D721Med (cell line): ENCODE results near the gene SUN5.

Source experiments
- DNase-seq: peaks from one replicate; pipeline ENCODE4 v3.0.0; 2011; ENCODE audit warnings: low spot score; ENCODE audit not compliant: insufficient read length
- FAIRE-seq: peaks from 2 replicates; lab custom pipeline; 2011; peaks lifted over from hg19 to GRCh38; lab: Jason Lieb, UNC
- TF ChIP-seq, protein P1 (sequence below): IDR thresholded peaks from 2 replicates; pipeline ENCODE4 v1.5.1; 2012; ENCODE audit warnings: mild to moderate bottlenecking, control low read depth; ENCODE audit not compliant: insufficient read depth; ENCODE audit errors: missing control alignments

Gene SUN5

DNA sequence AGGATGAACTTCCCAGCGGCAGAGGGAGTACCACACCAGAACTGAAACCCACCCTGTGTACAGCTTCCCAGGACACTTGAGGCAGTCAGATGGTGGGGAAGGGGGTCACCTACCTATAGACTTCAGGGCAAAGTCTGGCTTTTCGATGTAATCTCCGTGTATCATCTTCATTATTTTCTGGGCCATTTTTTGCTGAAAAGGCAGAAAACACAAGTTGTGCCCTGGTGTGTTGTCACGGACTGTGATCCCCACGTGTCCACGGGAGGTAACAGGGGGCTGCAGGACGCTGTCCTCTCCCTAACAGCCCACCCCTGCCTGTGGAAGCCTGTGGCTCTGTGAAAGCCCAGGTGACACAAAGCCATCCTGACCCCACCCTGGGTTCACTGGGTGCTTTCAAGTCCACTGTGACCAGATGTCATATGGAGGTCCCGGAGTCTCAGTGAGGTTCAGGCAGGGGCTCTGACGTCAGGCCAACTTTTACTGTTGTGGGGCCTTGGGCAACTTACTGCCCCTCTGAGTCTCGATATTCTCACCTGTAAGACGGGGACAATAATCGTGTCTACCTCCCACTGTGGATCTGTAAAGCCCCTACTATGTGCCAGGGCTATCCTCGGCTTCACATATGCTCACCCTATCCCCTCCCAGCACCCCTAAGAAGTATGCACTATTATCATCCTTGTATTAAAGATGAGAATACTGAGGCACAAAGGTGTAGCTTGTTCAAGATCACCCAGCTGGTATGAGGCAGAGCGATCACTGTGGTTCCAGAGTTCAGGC lies 14.5 kb downstream of the SUN5 start:
- no peak for FAIRE-seq

DNA sequence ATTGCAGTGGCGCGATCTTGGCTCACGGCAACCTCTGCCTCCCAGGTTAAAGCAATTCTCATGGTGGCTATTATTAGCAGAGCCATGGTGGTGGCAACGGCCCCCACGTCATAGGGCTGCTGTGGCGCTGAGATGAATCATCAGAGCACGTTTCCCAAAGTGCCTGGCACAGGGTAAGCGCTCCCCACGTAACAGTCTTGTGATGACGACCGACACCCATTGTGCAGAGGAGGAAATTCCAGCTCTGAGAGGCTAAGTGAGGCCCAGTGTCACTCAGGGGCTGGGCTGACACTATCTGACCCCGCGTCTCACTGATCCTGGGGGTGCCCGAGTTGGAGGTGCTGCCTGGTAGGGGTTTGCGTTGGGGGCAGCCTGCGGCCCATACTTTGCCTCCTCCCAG lies 16.2 kb downstream of the SUN5 start:
- no peak for DNase-seq
- TF ChIP-seq, protein P1, sequence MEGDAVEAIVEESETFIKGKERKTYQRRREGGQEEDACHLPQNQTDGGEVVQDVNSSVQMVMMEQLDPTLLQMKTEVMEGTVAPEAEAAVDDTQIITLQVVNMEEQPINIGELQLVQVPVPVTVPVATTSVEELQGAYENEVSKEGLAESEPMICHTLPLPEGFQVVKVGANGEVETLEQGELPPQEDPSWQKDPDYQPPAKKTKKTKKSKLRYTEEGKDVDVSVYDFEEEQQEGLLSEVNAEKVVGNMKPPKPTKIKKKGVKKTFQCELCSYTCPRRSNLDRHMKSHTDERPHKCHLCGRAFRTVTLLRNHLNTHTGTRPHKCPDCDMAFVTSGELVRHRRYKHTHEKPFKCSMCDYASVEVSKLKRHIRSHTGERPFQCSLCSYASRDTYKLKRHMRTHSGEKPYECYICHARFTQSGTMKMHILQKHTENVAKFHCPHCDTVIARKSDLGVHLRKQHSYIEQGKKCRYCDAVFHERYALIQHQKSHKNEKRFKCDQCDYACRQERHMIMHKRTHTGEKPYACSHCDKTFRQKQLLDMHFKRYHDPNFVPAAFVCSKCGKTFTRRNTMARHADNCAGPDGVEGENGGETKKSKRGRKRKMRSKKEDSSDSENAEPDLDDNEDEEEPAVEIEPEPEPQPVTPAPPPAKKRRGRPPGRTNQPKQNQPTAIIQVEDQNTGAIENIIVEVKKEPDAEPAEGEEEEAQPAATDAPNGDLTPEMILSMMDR: no peak
- FAIRE-seq: no peak

More for the DNA sequence above, 14.5 kb downstream of the SUN5 start:
- DNase-seq: no peak
- TF ChIP-seq, protein P1: no peak

DNA sequence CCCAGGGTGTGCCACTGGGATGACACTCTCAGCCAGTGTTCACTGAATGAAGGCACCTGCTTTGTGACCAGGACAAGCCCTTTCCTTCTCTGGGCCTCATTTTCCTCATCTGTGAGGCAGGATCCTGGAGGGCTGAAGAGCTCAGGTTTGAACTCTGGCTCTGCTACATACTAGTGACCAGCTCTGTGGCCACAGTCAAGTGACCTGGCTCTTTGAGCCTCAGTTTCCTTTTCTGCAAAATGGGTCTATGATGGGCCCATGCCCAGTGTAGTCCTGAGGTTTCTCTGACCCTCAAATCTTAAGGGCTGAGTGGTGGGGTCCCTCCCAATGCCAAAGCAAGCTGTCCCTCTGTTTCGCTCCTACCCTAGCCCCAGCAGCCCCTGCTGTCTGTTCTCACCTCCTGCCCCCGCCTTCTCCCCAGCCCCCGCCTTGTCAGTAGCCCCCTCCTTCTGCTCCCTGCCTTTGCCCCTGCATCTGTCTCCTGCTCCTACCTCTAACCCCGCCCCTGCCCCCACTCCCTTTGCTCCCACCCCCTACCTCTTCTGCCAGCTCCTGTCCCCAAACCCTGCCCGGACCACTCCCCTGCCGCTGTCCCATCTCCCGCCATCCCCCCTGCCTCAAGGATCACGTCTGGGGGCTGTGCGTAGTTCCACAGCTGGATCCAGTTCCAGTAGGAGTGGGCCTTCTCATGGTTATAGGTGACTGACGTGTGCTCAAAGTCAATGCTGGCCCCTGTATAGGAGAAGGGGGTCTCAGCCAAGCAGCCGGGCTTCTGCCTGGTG lies 17.0 kb downstream of the SUN5 start:
- no peak for FAIRE-seq
- no peak for DNase-seq
- TF ChIP-seq, protein P1: no peak

DNA sequence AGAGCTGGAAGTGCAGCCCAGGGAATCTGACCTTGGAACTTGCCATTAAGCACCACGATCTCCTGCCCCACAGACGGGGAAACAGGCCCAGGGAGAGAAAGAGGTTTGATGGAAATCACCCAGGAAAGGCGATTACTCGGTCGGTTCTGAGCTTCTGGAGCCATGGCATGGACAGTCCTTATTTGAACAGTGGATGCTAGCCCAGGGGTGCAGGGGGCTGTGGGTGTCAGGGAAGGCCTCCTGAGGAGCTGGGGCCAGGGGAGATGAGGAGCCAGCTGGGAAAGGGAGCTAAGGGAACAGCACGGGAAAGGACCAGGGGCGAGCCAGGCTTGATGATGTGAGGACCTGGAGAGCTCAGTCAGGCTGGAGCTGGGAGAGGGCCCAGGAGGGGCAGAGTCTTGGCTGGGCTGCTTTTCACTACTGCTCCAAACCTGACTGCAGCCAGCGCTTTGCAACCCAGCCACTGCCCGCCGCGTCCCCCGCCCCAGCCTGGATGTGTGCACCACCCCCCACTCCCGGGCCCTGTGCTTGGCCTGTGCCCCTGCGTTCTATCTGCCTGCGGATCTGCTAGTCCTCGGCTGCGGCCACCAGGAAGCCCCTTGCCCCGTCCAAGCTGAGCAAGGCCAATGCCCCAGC lies 17.8 kb downstream of the SUN5 start:
- TF ChIP-seq, protein P1: no peak
- no peak for FAIRE-seq

DNA sequence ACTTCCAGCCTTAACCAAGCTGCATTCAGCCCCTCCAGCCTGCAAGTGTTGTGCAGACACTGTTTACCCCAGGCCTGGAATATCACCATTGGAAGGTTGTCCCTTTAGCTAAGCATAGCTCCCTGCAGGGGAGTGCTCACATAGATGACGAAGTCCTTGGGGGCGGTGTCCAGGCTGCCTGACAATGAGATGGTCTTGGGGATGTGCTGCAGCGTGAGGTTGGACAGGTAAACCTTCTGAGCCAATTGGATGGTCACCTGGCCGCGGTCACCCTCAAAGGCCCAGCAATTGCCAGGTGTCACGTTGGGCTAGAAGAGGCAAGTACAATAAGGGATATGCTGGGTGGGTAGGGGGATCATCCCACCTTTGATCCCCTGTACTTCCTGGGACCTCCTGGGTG lies 18.6 kb downstream of the SUN5 start:
- no peak for DNase-seq
- TF ChIP-seq, protein P1: no peak
- no peak for FAIRE-seq

More for the DNA sequence above, 17.8 kb downstream of the SUN5 start:
- no peak for DNase-seq

DNA sequence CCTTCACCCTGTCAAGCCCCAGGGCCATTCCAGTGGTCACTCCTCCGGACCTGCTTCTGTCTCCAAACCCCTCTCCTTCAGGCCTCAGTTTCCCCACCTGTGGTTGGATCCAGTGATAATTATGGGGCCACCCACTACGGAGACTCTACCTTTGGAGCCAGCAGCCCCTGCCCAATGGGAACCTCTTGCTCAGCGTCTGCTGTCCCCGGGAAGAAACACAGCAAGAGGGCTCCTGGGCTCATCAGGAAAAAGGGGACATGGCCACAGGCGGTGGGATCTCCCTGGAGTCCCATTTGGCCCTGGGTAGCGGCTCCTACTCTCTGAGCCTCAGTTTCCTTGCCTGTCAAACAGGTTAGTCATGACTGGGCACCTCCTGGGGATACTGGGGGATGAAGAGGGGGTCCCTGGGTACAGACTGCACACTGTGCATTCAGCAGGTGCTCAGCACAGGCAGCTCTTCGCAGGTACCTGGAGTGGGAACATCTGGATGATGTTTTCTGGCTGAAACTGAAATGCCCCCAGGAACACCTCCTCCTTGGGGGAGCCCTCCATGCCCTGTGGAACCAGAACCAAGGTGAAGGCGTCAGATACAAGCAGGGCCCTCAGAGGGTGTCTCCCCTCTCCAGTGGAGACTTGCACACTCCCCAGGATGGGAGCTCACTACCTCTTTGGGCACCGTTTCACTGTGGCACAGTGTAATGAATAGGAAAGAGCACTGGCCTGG lies 19.4 kb downstream of the SUN5 start:
- TF ChIP-seq, protein P1: no peak
- FAIRE-seq (no peak), DNase-seq (no peak)
